GM18873 (cell line): ENCODE measurements around the gene SLC9A9.

ENCODE experiments used
- ATAC-seq: cut with Tn5 transposase; IDR thresholded peaks from one replicate; pipeline ENCODE4 v1.9.1; 2021; ENCODE audit warnings: mild to moderate bottlenecking, moderate library complexity, moderate number of reproducible peaks; ENCODE audit not compliant: unreplicated experiment, low FRiP score

SLC9A9 gene

GRCh38 chr3:143769616-143770015 lies 78.7 kb downstream of the SLC9A9 start:
- ATAC-seq, result no peak

GRCh38 chr3:143764840-143765239 lies 83.4 kb downstream of the SLC9A9 start:
- ATAC-seq, result no peak

GRCh38 chr3:143763564-143764162 lies 84.6 kb downstream of the SLC9A9 start:
- no peak for ATAC-seq

- no peak for ATAC-seq
Observed at GRCh38 chr3:143757691-143758090, 90.6 kb downstream of the SLC9A9 start.

- ATAC-seq, result no peak
Observed at GRCh38 chr3:143755978-143756377, 92.3 kb downstream of the SLC9A9 start.

GRCh38 chr3:143754090-143754489 lies 94.2 kb downstream of the SLC9A9 start:
- ATAC-seq, result no peak

GRCh38 chr3:143753456-143753855 lies 94.8 kb downstream of the SLC9A9 start:
- ATAC-seq, result no peak

- no peak for ATAC-seq
Observed at GRCh38 chr3:143753006-143753405, 95.3 kb downstream of the SLC9A9 start.

- ATAC-seq, result peak; percentile 75
Observed at GRCh38 chr3:143751643-143752178, 96.6 kb downstream of the SLC9A9 start.

- no peak for ATAC-seq
Observed at GRCh38 chr3:143750841-143751240, 97.4 kb downstream of the SLC9A9 start.

GRCh38 chr3:143749926-143750325 lies 98.3 kb downstream of the SLC9A9 start:
- ATAC-seq, result no peak

- no peak for ATAC-seq
Observed at GRCh38 chr3:143737065-143737464, 111.2 kb downstream of the SLC9A9 start.

- ATAC-seq, result no peak
Observed at GRCh38 chr3:143736205-143736997, 111.9 kb downstream of the SLC9A9 start.

- no peak for ATAC-seq
Observed at GRCh38 chr3:143731776-143732175, 116.5 kb downstream of the SLC9A9 start.

- no peak for ATAC-seq
Observed at GRCh38 chr3:143731320-143731719, 116.9 kb downstream of the SLC9A9 start.

- ATAC-seq, result no peak
Observed at GRCh38 chr3:143727391-143727790, 120.9 kb downstream of the SLC9A9 start.

GRCh38 chr3:143726727-143727126 lies 121.5 kb downstream of the SLC9A9 start:
- ATAC-seq, result no peak

- no peak for ATAC-seq
Observed at GRCh38 chr3:143720381-143720780, 127.9 kb downstream of the SLC9A9 start.

- ATAC-seq, result no peak
Observed at GRCh38 chr3:143718463-143718862, 129.8 kb downstream of the SLC9A9 start.

GRCh38 chr3:143716731-143717130 lies 131.5 kb downstream of the SLC9A9 start:
- no peak for ATAC-seq

- ATAC-seq, result no peak
Observed at GRCh38 chr3:143712522-143712921, 135.7 kb downstream of the SLC9A9 start.

GRCh38 chr3:143707848-143708247 lies 140.4 kb downstream of the SLC9A9 start:
- ATAC-seq, result no peak
